NCI-H1694 (cell line): ENCODE data around the gene CDRT4.

Experiments used
- DNase-seq: peaks from one replicate; lab custom pipeline; 2025; lab: John Stamatoyannopoulos, UW

CDRT4 gene

GRCh38 chr17:15431766-15432165 lies 35.7 kb downstream of the CDRT4 start:
- DNase-seq, result no peak

- DNase-seq, result no peak
These were observed 36.2 kb downstream of the CDRT4 start for GRCh38 chr17:15431196-15431595.

- DNase-seq, result no peak
These were observed 42.9 kb downstream of the CDRT4 start for GRCh38 chr17:15424521-15424920.

- no peak for DNase-seq
These were observed 44.9 kb downstream of the CDRT4 start for GRCh38 chr17:15422392-15422965.

- no peak for DNase-seq
These were observed 48.6 kb downstream of the CDRT4 start for GRCh38 chr17:15418781-15419180.

- no peak for DNase-seq
These were observed 52.7 kb downstream of the CDRT4 start for GRCh38 chr17:15414532-15415306.

GRCh38 chr17:15413101-15413771 lies 54.2 kb downstream of the CDRT4 start:
- DNase-seq, result no peak

- no peak for DNase-seq
These were observed 54.8 kb downstream of the CDRT4 start for GRCh38 chr17:15412606-15413005.

- no peak for DNase-seq
These were observed 55.8 kb downstream of the CDRT4 start for GRCh38 chr17:15411384-15412198.

GRCh38 chr17:15409721-15410250 lies 57.6 kb downstream of the CDRT4 start:
- DNase-seq, result no peak

- DNase-seq, result no peak
These were observed 58.6 kb downstream of the CDRT4 start for GRCh38 chr17:15408803-15409202.

GRCh38 chr17:15406081-15406480 lies 61.3 kb downstream of the CDRT4 start:
- DNase-seq, result no peak

GRCh38 chr17:15405058-15405415 lies 62.4 kb downstream of the CDRT4 start:
- no peak for DNase-seq

GRCh38 chr17:15404106-15405057 lies 63.0 kb downstream of the CDRT4 start:
- no peak for DNase-seq

- no peak for DNase-seq
These were observed 64.0 kb downstream of the CDRT4 start for GRCh38 chr17:15403276-15403939.

GRCh38 chr17:15399443-15399842 lies 68.0 kb downstream of the CDRT4 start:
- no peak for DNase-seq

GRCh38 chr17:15398736-15399331 lies 68.6 kb downstream of the CDRT4 start:
- DNase-seq, result no peak

- DNase-seq, result no peak
These were observed 69.1 kb downstream of the CDRT4 start for GRCh38 chr17:15398291-15398690.

- DNase-seq, result no peak
These were observed 69.8 kb downstream of the CDRT4 start for GRCh38 chr17:15397620-15398019.

- no peak for DNase-seq
These were observed 72.3 kb downstream of the CDRT4 start for GRCh38 chr17:15395091-15395490.
